KMS-11 (cell line): ENCODE data around the gene GGCX.

ENCODE experiments used
- H2AFZ ChIP-seq: fragments of 200-600 bp; sonication (generic); 2 replicates; pipeline ENCODE4 v1.6.1; 2016; ENCODE audit warnings: antibody characterized with exemption, mixed run types, low read depth
- H3K27ac ChIP-seq: fragments of 200-600 bp; sonication (generic); 2 replicates; pipeline ENCODE4 v1.6.1; 2016; ENCODE audit warnings: mild to moderate bottlenecking, mixed run types
- H3K27me3 ChIP-seq: fragments of 200-600 bp; sonication (generic); 2 replicates; pipeline ENCODE4 v1.6.1; 2017; ENCODE audit warnings: mild to moderate bottlenecking, low read depth, mixed run types, moderate library complexity; ENCODE audit not compliant: insufficient read depth
- H3K36me3 ChIP-seq: fragments of 200-600 bp; sonication (generic); 2 replicates; pipeline ENCODE4 v1.6.1; 2017; ENCODE audit warnings: mild to moderate bottlenecking, mixed run types; ENCODE audit not compliant: insufficient read depth
- H3K4me1 ChIP-seq: fragments of 200-600 bp; sonication (generic); 2 replicates; pipeline ENCODE4 v1.6.1; 2016; ENCODE audit warnings: mild to moderate bottlenecking, low read depth, mixed run types; ENCODE audit not compliant: poor library complexity, severe bottlenecking
- H3K4me2 ChIP-seq: fragments of 200-600 bp; sonication (generic); 2 replicates; pipeline ENCODE4 v1.7.0; 2016; ENCODE audit warnings: mild to moderate bottlenecking, mixed run types
- H3K4me3 ChIP-seq: fragments of 200-600 bp; sonication (generic); IDR thresholded peaks from 2 replicates; pipeline ENCODE4 v1.6.1; 2017; ENCODE audit warnings: low read depth, low read length, mixed read lengths; ENCODE audit not compliant: insufficient read depth
- H3K79me2 ChIP-seq: fragments of 200-600 bp; sonication (generic); 2 replicates; pipeline ENCODE4 v1.6.1; 2016; ENCODE audit warnings: low read depth, mixed run types; ENCODE audit not compliant: insufficient read depth
- H3K9ac ChIP-seq: fragments of 200-600 bp; sonication (generic); 2 replicates; pipeline ENCODE4 v1.6.1; 2016; ENCODE audit warnings: mild to moderate bottlenecking, mixed run types
- H4K20me1 ChIP-seq: fragments of 200-600 bp; sonication (generic); 2 replicates; pipeline ENCODE4 v1.6.1; 2016; ENCODE audit warnings: mild to moderate bottlenecking, mixed run types; ENCODE audit not compliant: insufficient read depth
- CTCF ChIP-seq: fragments of 200-600 bp; sonication (generic); conservative IDR thresholded peaks from 2 replicates; pipeline ENCODE4 v1.6.1; 2017; ENCODE audit warnings: low read depth, mild to moderate bottlenecking, antibody characterized with exemption, low read length, moderate library complexity, mixed read lengths

GGCX gene

GRCh38 chr2:85497944-85498630, 63.2 kb downstream of the GGCX start:
- H4K20me1 ChIP-seq: no peaks in the 10 kb centered on the region
- no peak for TF ChIP-seq CTCF
- H3K4me1 ChIP-seq: no peaks in the 10 kb centered on the region
- H3K27ac ChIP-seq: no peak overlapping the region
- H3K4me3 ChIP-seq: no peak overlapping the region
- no peak overlapping the region for H2AFZ ChIP-seq
- no peak overlapping the region for H3K4me2 ChIP-seq
- H3K36me3 ChIP-seq: no peaks in the 10 kb centered on the region
- no peaks in the 10 kb centered on the region for H3K27me3 ChIP-seq
- no peak overlapping the region for H3K9ac ChIP-seq
- H3K79me2 ChIP-seq: no peaks in the 10 kb centered on the region

- no peaks in the 10 kb centered on the region for H3K36me3 ChIP-seq
- no peaks in the 10 kb centered on the region for H4K20me1 ChIP-seq
- H3K27ac ChIP-seq: no peak overlapping the region
- no peak overlapping the region for H2AFZ ChIP-seq
- H3K4me1 ChIP-seq: no peaks in the 10 kb centered on the region
- no peaks in the 10 kb centered on the region for H3K27me3 ChIP-seq
- H3K9ac ChIP-seq: no peak overlapping the region
- no peak overlapping the region for H3K4me2 ChIP-seq
- H3K4me3 ChIP-seq: no peak overlapping the region
- H3K79me2 ChIP-seq: no peaks in the 10 kb centered on the region
- TF ChIP-seq CTCF: no peak
Measured at GRCh38 chr2:85496436-85496835, 64.9 kb downstream of the GGCX start.
